ENCODE measurements around the gene MYO6.

GRCh38 chr6:75843396-75843795, 94.4 kb downstream of the MYO6 start:
- no peak for TF ChIP-seq EZH2 (IDR thresholded peaks at IDR 0.05; ENCODE audit: insufficient read depth, poor library complexity, severe bottlenecking)
- TF ChIP-seq EZH2phosphoT487 (IDR thresholded peaks at IDR 0.05; ENCODE audit: insufficient read depth, low read depth), result no peak
